Type B pancreatic cell (in vitro differentiated cells): ENCODE data around the gene ANKRD53. TPM values are rescaled to one million over a fixed set of nuclear protein-coding genes. Genes with fewer than 3 reads are reported as not detected.
A peak's percentile ranks its signal among the peaks of the same experiment; 100 is the strongest.

Experiments
- DNase-seq: peaks from one replicate; pipeline ENCODE4 v3.0.0; 2021; ENCODE audit warnings: mixed read lengths; ENCODE audit not compliant: unreplicated experiment; ENCODE audit errors: extremely low spot score
- H3K27ac Mint-ChIP-seq: 2 replicates; pipeline ENCODE4 v1.8.0; 2021; ENCODE audit warnings: mild to moderate bottlenecking, mixed read lengths
- H3K27me3 Mint-ChIP-seq: 2 replicates; pipeline ENCODE4 v1.8.0; 2021; ENCODE audit warnings: mixed read lengths
- H3K36me3 Mint-ChIP-seq: 2 replicates; pipeline ENCODE4 v1.8.0; 2021; ENCODE audit warnings: mixed read lengths
- H3K4me1 Mint-ChIP-seq: one replicate; pipeline ENCODE4 v1.8.0; 2021; ENCODE audit warnings: mixed read lengths; ENCODE audit not compliant: unreplicated experiment
- H3K4me3 Mint-ChIP-seq: 2 replicates; pipeline ENCODE4 v1.8.0; 2021; ENCODE audit warnings: mild to moderate bottlenecking, mixed read lengths
- H3K9me3 Mint-ChIP-seq: 2 replicates; pipeline ENCODE4 v1.8.0; 2021; ENCODE audit warnings: mixed read lengths
- CTCF ChIP-seq: fragments of 200-600 bp; sonication (generic); conservative IDR thresholded peaks from 2 replicates; pipeline ENCODE4 v1.5.0; 2021; ENCODE audit warnings: antibody characterized with exemption, mild to moderate bottlenecking
- total RNA-seq: library from RNA; stranded (reverse); gene quantifications from 2 replicates; pipeline ENCODE4 v1.2.1, GENCODE V29; 2021; ENCODE audit warnings: low replicate concordance

The ANKRD53 gene
- total RNA-seq, 1 donor from 2014 or later: 0.72 TPM

GRCh38 chr2:70958759-70959158 lies 19.7 kb upstream of the ANKRD53 start:
- TF ChIP-seq CTCF: no peak
- Mint-ChIP-seq H3K9me3 (no peaks in the 10 kb centered on the region), H3K4me3 (no peak overlapping the region), H3K36me3 (no peaks in the 10 kb centered on the region), H3K27me3 (peaks cover 57% of the 10 kb centered on the region), H3K4me1 (no peaks in the 10 kb centered on the region), H3K27ac (no peak overlapping the region)
- DNase-seq: no peak

- Mint-ChIP-seq H3K36me3 (no peaks in the 10 kb centered on the region), H3K9me3 (no peaks in the 10 kb centered on the region), H3K27me3 (peaks cover 57% of the 10 kb centered on the region), H3K4me3 (no peak overlapping the region), H3K27ac (no peak overlapping the region), H3K4me1 (no peaks in the 10 kb centered on the region)
- no peak for TF ChIP-seq CTCF
- peak; percentile 58 for DNase-seq
Observed at GRCh38 chr2:70959271-70959761, 19.1 kb upstream of the ANKRD53 start.

GRCh38 chr2:70959851-70960832 lies 18.3 kb upstream of the ANKRD53 start:
- DNase-seq: peak; percentile 45
- H3K27ac Mint-ChIP-seq: no peak overlapping the region
- H3K27me3 Mint-ChIP-seq: peaks cover 55% of the 10 kb centered on the region
- no peaks in the 10 kb centered on the region for H3K36me3 Mint-ChIP-seq
- no peaks in the 10 kb centered on the region for H3K9me3 Mint-ChIP-seq
- peak; percentile 34 for TF ChIP-seq CTCF
- no peak overlapping the region for H3K4me3 Mint-ChIP-seq
- H3K4me1 Mint-ChIP-seq: peaks cover 5% of the 10 kb centered on the region

GRCh38 chr2:70960833-70961647 lies 17.4 kb upstream of the ANKRD53 start:
- Mint-ChIP-seq H3K36me3 (no peaks in the 10 kb centered on the region), H3K27ac (no peak overlapping the region), H3K27me3 (peaks cover 51% of the 10 kb centered on the region), H3K9me3 (no peaks in the 10 kb centered on the region), H3K4me3 (no peak overlapping the region), H3K4me1 (peaks cover 5% of the 10 kb centered on the region)
- DNase-seq: peak; percentile 63
- no peak for TF ChIP-seq CTCF

GRCh38 chr2:70961648-70961994 lies 16.8 kb upstream of the ANKRD53 start:
- Mint-ChIP-seq H3K27me3 (peaks cover 49% of the 10 kb centered on the region), H3K4me1 (peaks cover 5% of the 10 kb centered on the region), H3K27ac (no peak overlapping the region), H3K9me3 (no peaks in the 10 kb centered on the region), H3K36me3 (no peaks in the 10 kb centered on the region), H3K4me3 (no peak overlapping the region)
- TF ChIP-seq CTCF: no peak
- peak; percentile 37 for DNase-seq
